Measurements from ENCODE around the gene DCTN3. TPM values are rescaled to one million over a fixed set of nuclear protein-coding genes. Genes with fewer than 3 reads are reported as not detected.

DCTN3 gene
- total RNA-seq, 1 experiment from 2014 or later: 57.5 TPM

DNA sequence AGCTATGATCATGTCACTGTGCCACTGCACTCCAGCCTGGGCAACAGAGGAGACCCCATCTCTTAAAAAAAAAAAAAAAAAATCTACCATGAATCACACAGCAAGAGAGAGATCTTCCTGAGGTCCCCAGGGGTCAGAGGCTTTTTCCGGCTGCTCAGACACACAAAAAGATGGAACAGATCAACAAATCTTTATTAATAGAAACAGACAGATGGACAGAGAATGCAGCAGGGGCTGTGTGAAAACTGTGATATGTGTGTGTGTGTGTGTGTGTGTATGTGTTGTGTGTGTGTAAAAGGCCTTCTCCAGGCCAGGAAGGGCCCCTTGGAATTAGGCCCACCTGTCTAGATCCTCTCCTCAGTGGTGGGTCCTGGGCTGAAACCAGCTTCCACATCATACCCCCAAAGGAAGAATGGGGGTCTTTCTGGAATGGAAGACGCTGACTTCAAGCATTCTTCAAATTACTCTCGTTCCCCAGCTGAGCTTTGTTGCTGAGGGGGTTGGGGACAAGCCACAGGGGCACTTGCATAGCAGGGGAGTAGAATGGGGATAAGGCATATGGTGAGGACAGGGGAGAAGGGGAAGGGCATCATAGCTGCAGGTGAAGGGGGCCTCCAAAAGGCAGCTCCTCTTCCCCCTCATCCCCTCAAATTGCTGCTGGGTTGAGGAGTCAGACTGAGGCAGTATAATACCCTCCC lies 14.4 kb upstream of the DCTN3 start:
- Histone ChIP-seq H3K27me3 (ENCODE audit: insufficient read depth, low read depth) (peaks cover 5% of the 10 kb centered on the region), H3K79me2 (ENCODE audit: low read depth) (peaks cover 18% of the 10 kb centered on the region), H3K36me3 (ENCODE audit: low read depth) (no peaks in the 10 kb centered on the region), H3K9me2 (ENCODE audit: insufficient read depth) (no peaks in the 10 kb centered on the region), H3K4me1 (replicated peaks; ENCODE audit: insufficient read depth) (peaks cover 9% of the 10 kb centered on the region; the same call in 1 of the 2 replicates), H3K9me3 (ENCODE audit: insufficient read depth, low read depth) (no peaks in the 10 kb centered on the region), H3K27ac (no peak overlapping the region), H3K4me2 (no peak overlapping the region), H4K20me1 (ENCODE audit: insufficient read depth) (no peaks in the 10 kb centered on the region), H3K4me3 (no peak overlapping the region), H3F3A (ENCODE audit: insufficient read depth, low read depth) (peaks cover 5% of the 10 kb centered on the region; the same call in 1 of the 2 replicates), H2AFZ (no peak overlapping the region)
- BruUV-seq (replicated peaks): TSS peak; percentile 35
- intact Hi-C loops (cut with micrococcal nuclease; ENCODE audit: unreplicated experiment): loop anchor here (2.0 kb wide), 1 partner anchor 22 kb away; the partner anchor contains the start of gene RPP25L
- DNase-seq: no peak
- POLR2A ChIA-PET (ENCODE audit: unreplicated experiment): no interaction called here
- CTCF ChIA-PET: interaction anchor here (0.6 to 1.7 kb wide), 3 partner anchors 30 to 1308 kb away, joined by 3 to 4 read pairs (median 4); no protein-coding TSS in a partner anchor
- TF ChIP-seq, protein P1, sequence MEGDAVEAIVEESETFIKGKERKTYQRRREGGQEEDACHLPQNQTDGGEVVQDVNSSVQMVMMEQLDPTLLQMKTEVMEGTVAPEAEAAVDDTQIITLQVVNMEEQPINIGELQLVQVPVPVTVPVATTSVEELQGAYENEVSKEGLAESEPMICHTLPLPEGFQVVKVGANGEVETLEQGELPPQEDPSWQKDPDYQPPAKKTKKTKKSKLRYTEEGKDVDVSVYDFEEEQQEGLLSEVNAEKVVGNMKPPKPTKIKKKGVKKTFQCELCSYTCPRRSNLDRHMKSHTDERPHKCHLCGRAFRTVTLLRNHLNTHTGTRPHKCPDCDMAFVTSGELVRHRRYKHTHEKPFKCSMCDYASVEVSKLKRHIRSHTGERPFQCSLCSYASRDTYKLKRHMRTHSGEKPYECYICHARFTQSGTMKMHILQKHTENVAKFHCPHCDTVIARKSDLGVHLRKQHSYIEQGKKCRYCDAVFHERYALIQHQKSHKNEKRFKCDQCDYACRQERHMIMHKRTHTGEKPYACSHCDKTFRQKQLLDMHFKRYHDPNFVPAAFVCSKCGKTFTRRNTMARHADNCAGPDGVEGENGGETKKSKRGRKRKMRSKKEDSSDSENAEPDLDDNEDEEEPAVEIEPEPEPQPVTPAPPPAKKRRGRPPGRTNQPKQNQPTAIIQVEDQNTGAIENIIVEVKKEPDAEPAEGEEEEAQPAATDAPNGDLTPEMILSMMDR (conservative IDR thresholded peaks at IDR 0.05): no peak
- TF ChIP-seq EZH2 (IDR thresholded peaks at IDR 0.05; ENCODE audit: low read depth): no peak

DNA sequence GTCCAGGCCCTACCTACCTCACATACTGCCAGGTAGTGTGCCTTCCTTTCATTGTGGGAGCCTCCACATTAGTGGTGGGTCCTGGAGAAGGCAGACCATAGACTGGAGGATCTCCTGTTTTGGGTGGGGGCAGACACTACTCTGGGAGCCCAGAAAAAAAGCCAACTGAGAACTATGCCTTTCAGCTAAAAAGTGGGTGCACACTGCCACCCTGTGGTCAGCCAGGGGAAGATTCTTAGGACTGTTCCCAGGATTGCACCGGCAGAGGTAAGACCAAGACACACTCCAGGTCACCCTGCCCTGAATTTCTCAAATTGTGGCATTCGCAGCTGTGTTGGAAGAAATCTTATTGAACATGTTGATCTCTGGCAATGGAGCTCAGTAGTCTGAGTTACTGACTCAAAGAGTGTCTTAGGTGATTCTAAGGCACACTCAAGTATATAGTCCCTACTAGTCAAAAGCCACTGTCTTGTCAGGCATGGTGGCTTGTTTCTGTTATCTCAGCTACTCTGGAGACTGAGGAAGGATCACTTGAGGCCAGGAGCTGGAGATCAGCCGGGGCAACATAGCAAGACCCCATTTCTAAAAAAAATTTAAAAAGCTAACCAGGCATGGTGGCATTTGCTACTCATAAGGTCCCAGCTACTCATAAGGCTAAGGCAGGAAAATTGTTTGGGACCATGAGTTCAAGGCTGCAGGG lies 13.7 kb upstream of the DCTN3 start:
- ChIA-PET POLR2A (ENCODE audit: unreplicated experiment) (no interaction called here), CTCF (interaction anchor here (0.6 to 1.7 kb wide), 3 partner anchors 31 to 1307 kb away, joined by 3 to 4 read pairs (median 4); no protein-coding TSS in a partner anchor)
- DNase-seq: peak in 1 of 2 experiments; percentile 53
- Histone ChIP-seq H3K4me3 (no peak overlapping the region), H3K9me2 (ENCODE audit: insufficient read depth) (no peaks in the 10 kb centered on the region), H3K4me2 (no peak overlapping the region), H2AFZ (no peak overlapping the region), H3K4me1 (replicated peaks; ENCODE audit: insufficient read depth) (peaks cover 9% of the 10 kb centered on the region; the same call in 1 of the 2 replicates), H3K27ac (no peak overlapping the region), H4K20me1 (ENCODE audit: insufficient read depth) (no peaks in the 10 kb centered on the region), H3K27me3 (ENCODE audit: insufficient read depth, low read depth) (peaks cover 11% of the 10 kb centered on the region), H3K9me3 (ENCODE audit: insufficient read depth, low read depth) (no peaks in the 10 kb centered on the region), H3F3A (ENCODE audit: insufficient read depth, low read depth) (peaks cover 5% of the 10 kb centered on the region; the same call in 1 of the 2 replicates), H3K36me3 (ENCODE audit: low read depth) (no peaks in the 10 kb centered on the region), H3K79me2 (ENCODE audit: low read depth) (peaks cover 18% of the 10 kb centered on the region)
- BruUV-seq (replicated peaks): no TSS peak
- no peak for TF ChIP-seq EZH2 (IDR thresholded peaks at IDR 0.05; ENCODE audit: low read depth)
- TF ChIP-seq, protein P1 (conservative IDR thresholded peaks at IDR 0.05): peak; percentile 82
- intact Hi-C loops (cut with micrococcal nuclease; ENCODE audit: unreplicated experiment): loop anchor here (2.0 kb wide), 1 partner anchor 21 kb away; the partner anchor contains the start of gene RPP25L

DNA sequence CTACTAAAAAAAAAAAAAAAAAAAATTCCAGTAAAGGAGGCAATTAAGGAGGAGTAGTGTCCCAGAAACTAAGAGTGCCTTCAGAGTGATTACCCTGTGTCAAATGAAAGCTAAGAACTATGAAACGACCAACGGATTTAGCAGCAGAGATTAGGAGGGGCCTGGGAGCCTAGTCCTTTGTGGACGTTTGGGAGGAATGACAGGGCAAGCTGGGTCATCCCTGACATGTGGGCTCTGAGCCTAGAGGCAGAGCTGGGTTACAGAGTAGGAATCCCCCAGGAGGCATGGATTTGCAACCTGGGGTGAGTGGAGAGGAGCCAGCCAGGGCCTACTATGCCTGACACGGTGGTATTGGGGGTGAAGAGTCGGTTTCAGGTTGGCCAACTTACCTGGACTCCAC lies 12.9 kb upstream of the DCTN3 start:
- Histone ChIP-seq H3K79me2 (ENCODE audit: low read depth) (peaks cover 18% of the 10 kb centered on the region), H3K9me2 (ENCODE audit: insufficient read depth) (no peaks in the 10 kb centered on the region), H3F3A (ENCODE audit: insufficient read depth, low read depth) (no peaks in the 10 kb centered on the region; the same call in 1 of the 2 replicates), H3K27ac (no peak overlapping the region), H3K4me2 (no peak overlapping the region), H4K20me1 (ENCODE audit: insufficient read depth) (no peaks in the 10 kb centered on the region), H3K27me3 (ENCODE audit: insufficient read depth, low read depth) (peaks cover 16% of the 10 kb centered on the region), H3K4me3 (no peak overlapping the region), H3K36me3 (ENCODE audit: low read depth) (no peaks in the 10 kb centered on the region), H3K9me3 (ENCODE audit: insufficient read depth, low read depth) (no peaks in the 10 kb centered on the region), H2AFZ (no peak overlapping the region), H3K4me1 (replicated peaks; ENCODE audit: insufficient read depth) (peaks cover 5% of the 10 kb centered on the region; the same call in 1 of the 2 replicates)
- no TSS peak for BruUV-seq (replicated peaks)
- ChIA-PET CTCF (interaction anchor here (0.6 to 1.7 kb wide), 3 partner anchors 32 to 170 kb away, joined by 4 to 7 read pairs (median 4); no protein-coding TSS in a partner anchor), POLR2A (ENCODE audit: unreplicated experiment) (no interaction called here)
- no peak for DNase-seq
- intact Hi-C loops (cut with micrococcal nuclease; ENCODE audit: unreplicated experiment): no loop called here
- TF ChIP-seq, protein P1 (conservative IDR thresholded peaks at IDR 0.05): no peak
- TF ChIP-seq EZH2 (IDR thresholded peaks at IDR 0.05; ENCODE audit: low read depth): no peak
